Activated CD8-positive, alpha-beta memory T cell treated with anti-CD3 and anti-CD28 coated beads for 36 hours (primary cell): ENCODE results near the gene MAP3K14. TPM values are rescaled to one million over a fixed set of nuclear protein-coding genes. Genes with fewer than 3 reads are reported as not detected.

ENCODE experiments used
- CTCF ChIA-PET: fragments of 350-600 bp; sonication (Branson Sonifier 250); formaldehyde crosslinking; loops from one replicate; lab custom pipeline; 2021; ENCODE audit warnings: antibody characterized with exemption; lab: Charles Lee
- POLR2A ChIA-PET: fragments of 350-600 bp; sonication (Branson Sonifier 250); formaldehyde crosslinking; loops from one replicate; lab custom pipeline; 2021; ENCODE audit warnings: antibody characterized with exemption; lab: Charles Lee
- total RNA-seq, 2 experiments: library from RNA; stranded (reverse); gene quantifications; one replicate each; pipeline ENCODE4 v1.2.3, GENCODE V29; 2021

MAP3K14 gene
- total RNA-seq, 2 experiments from 2014 or later: 47.5 to 51.6 TPM

DNA sequence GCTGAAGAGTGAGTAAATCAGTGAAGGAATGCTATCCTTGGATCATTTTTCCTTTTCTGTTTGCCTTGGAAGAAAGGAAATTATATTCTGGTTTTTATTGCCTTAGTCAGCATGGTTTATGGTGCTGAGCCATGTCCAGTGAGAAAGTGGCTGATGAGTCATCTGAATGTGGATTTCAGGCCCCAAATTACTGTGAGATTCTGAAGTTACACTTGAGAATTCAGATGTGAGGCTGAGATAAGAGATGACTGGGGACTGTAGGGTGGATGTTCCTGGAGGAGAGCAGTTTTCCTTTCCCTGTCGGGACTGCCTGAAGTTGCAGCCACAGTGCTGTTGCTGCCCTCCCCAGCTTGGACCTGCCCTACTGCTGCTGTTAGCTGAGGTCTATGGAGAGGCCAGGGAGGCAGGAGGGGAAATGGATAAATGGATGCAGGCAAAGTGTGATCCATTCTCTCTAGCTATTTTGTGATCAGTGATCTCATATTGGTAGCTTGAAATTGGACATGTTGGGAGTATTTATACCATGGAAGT lies 4.2 kb upstream of the MAP3K14 start:
- ChIA-PET CTCF (interaction anchor here (1.5 to 3.0 kb wide), 2 partner anchors 14 to 64 kb away, joined by 3 to 12 read pairs; no protein-coding TSS in a partner anchor), POLR2A (no interaction called here)

DNA sequence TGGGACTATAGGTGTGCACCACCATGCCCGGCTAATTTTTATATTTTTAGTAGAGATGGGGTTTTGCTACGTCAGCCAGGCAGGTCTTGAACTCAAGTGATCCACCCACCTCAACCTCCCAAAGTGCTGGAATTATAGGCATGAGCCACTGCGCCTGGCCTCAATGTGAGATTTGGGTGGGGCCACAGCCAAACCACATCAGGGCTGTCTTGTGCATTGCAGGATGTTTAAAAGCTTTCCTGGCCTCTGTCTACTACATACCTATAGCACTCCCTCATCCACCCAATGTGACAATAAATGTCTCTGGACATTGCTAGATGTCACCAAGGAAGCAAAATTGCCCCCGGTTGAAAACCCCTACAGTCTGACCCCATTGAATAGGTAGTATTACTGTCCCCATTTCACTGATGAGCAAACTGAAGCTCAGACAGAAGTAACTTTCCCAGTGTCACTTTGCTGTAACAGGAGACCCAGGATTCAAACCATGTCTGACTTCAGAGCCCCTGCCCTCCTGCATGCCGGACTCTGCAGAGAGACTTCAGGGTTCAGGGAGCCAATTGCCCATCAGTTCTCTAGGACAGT lies 3.6 kb upstream of the MAP3K14 start:
- CTCF ChIA-PET: interaction anchor here (1.5 to 3.0 kb wide), 3 partner anchors 14 to 64 kb away, joined by 3 to 12 read pairs (median 4); no protein-coding TSS in a partner anchor
- POLR2A ChIA-PET: interaction anchor here (0.6 to 1.2 kb wide), 2 partner anchors 9 to 27 kb away, joined by 3 read pairs; no protein-coding TSS in a partner anchor

DNA sequence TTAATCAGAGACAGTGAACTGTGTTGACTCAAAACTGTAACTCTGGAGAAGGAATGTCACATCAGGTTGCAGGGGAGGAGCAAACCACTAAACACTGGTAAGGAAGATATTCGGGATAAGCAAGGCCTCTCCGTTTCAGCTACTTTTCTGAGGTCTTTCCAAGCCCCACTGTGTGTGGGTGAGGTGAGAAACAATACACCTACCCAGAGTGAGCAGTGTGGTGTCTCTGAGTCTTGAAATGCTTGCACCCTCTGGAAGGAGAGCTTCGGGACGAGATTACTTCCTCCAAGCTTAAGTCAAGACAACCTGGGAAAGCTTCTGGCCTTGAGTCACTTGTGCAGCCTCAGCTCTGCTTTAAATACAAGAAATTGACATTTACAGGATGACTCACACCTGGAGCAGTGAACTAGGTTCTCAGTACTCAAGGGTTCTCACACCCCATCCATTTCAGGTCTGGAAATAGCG lies 2.5 kb upstream of the MAP3K14 start:
- CTCF ChIA-PET: interaction anchor here (0.9 to 3.0 kb wide), 5 partner anchors 11 to 65 kb away, joined by 3 to 12 read pairs (median 4); no protein-coding TSS in a partner anchor
- POLR2A ChIA-PET: interaction anchor here (0.5 to 1.2 kb wide), 3 partner anchors 10 to 171 kb away, joined by 3 to 6 read pairs (median 4); partner anchors contain the start of gene HEXIM1

DNA sequence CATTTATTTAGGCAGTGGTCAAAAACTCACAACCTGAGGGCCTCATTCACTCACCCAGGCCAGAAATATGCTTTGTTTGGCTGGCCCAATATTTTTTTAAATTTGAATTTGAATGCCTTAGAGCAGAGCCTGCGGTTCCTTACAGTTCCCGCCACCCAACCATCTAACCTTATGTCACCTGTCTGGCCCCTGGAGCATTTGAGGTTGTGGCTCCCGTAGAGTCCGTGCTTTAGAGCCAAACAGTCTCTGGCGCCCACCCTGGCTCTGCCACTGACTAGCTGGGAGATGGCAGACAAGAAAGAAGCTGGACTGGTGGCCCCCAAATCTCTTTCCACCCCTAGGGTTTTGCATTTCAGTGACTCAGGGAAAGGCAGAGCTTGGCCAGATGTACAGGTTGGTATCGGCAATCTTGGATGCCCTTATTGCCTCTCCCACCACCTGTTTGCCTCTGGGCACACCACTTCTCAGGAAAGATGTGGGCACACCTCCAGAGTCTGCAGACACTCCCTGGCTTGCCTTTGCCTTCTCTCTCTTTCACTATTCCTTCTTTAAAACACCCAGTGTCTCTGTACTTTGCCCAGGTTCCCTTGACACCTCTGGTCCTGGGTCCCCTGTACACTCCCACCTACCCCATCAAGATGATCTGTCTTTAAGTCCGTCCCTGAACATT lies 1.9 kb upstream of the MAP3K14 start:
- POLR2A ChIA-PET: interaction anchor here (0.5 to 1.7 kb wide), 3 partner anchors 11 to 171 kb away, joined by 4 to 6 read pairs (median 6); partner anchors contain the start of gene HEXIM1
- CTCF ChIA-PET: interaction anchor here (0.9 to 3.0 kb wide), 6 partner anchors 11 to 66 kb away, joined by 3 to 12 read pairs (median 4); no protein-coding TSS in a partner anchor

DNA sequence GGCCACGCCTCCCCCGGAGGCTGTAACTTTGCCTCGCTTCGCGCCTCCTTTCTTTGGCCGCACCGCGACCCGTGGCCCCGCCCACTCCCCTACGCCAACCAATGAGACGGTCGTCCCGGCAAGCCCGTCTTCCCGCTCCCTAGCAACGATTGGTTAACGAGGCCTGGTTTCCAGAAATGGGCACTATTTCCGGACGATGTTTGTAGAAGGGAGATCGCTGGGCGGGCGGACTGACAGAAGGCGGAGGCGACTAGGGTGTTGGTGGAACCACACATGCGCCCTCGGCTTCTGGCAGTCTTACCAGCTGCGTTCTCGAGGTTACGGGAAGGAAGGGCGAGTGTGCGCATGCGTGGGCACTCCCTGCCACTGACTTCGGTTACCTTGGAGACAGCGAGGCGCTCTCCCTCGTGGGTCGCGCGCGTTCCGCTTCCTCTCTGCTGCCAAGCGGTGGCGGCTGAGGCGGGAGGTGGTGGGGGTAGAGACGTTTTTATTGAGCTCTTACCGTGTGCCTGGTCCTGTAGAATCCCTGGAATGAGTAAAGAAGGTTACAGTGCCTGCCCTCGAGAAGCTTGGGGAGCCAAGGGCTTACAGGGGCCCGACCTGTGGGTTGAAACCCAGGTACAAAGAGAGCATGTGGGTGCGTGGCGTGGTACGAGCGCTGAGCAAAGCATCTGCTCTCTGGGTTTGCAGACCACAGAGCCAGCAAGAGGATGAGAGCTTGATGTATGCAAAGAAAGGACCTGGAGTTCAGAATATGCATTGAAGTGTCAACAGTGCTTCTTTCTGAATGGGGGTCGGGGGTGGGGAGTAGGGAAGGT lies 500 bp upstream of the MAP3K14 start:
- POLR2A ChIA-PET: interaction anchor here (0.6 to 2.1 kb wide), 12 partner anchors 9 to 168 kb away, joined by 3 to 22 read pairs (median 4); no protein-coding TSS in a partner anchor
- CTCF ChIA-PET: interaction anchor here (0.6 to 2.4 kb wide), 19 partner anchors 9 to 182 kb away, joined by 3 to 11 read pairs (median 4); partner anchors contain the start of gene ACBD4

- ChIA-PET CTCF (interaction anchor here (0.6 to 3.2 kb wide), 8 partner anchors 8 to 155 kb away, joined by 3 to 14 read pairs (median 6); no protein-coding TSS in a partner anchor), POLR2A (interaction anchor here (0.5 to 2.1 kb wide), 7 partner anchors 9 to 182 kb away, joined by 3 to 22 read pairs (median 7); no protein-coding TSS in a partner anchor)
Measured at GRCh38 chr17:45315648-45316433, 979 bp downstream of the MAP3K14 start.

DNA sequence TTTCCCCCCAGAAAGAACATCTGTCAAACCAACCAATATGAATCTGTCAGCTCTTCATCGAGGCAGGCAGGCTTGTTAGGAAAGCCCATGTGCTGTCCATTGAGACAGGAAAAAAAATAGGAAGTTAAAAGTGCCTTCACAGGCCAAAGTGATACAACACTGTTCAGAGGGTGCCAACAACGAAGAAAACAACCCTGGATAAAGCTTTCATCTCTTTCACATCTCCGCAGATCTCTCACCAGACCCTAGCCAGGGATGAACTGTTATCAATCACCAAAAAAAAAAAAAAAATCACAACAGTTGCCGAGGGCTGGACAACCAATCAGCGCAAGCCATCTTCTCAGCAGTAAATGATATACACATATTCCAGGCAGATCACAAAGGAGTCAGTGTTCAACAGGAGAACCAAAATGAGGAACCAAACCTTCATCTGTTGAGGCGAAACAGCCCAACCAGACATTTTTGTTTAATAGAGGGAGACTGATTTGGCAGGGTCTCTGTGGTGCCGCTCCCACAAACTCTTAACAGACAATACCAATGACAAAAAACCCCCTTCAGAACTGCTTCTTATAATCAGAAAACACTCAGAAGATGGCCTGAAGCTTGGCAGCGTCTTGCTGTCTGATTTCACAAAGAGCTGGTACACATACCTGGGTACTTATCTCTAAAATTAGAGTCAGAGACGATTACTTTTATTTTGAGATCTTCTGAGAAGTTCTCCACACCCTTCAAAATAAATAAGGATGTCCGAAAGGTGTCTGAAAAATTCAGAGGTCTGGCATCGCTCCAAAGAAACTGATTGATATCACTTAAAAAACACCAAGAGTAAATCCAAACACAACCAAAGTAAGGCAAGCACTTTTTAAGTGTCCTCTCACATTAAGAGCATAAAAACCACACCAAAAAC lies 1.8 kb downstream of the MAP3K14 start:
- POLR2A ChIA-PET: interaction anchor here (0.7 to 1.9 kb wide), 8 partner anchors 8 to 153 kb away, joined by 3 to 14 read pairs (median 4); partner anchors contain the start of genes FMNL1 and HEXIM2
- CTCF ChIA-PET: interaction anchor here (1.1 to 3.2 kb wide), 4 partner anchors 12 to 86 kb away, joined by 3 to 14 read pairs (median 6); no protein-coding TSS in a partner anchor

DNA sequence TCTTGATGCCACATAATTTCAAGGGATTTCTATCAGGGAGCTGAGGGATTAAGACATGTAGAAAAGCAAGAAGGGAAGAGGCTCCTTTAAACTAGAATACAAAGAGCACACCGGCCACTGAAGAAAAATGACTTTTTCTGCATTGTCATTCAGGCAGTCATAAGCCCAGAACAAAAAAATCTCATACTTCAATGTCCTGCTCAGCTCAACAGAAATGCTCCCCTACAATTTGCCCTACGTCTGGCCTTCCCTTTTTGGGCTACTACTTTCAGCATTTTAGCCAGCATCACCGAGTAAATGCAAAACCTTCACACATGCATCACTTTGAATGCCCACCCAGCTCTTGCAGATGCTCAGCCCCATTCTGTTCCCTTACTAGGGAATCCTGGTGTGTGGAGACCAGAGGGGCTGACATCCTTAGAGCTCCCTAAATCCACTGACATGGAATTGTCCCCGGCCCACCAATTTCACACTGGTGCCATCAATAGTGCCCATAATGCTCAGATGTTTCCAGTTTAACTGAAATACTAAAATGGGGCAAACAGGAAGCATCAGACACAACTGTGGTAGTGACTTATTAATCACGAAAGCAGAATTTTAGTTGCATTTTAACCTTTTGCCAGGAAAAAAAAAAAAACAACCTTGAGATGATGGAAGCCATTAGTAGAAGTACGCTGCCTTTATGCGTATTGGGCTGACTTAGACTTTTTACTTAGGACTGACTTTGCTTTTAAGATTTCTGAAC lies 2.7 kb downstream of the MAP3K14 start:
- POLR2A ChIA-PET: interaction anchor here (0.7 to 3.0 kb wide), 9 partner anchors 7 to 1128 kb away, joined by 3 to 18 read pairs (median 4); partner anchors contain the start of genes FMNL1, HEXIM2 and TMUB2
- CTCF ChIA-PET: interaction anchor here (0.6 to 3.2 kb wide), 5 partner anchors 11 to 85 kb away, joined by 3 to 14 read pairs (median 6); no protein-coding TSS in a partner anchor

- POLR2A ChIA-PET: interaction anchor here (3.0 kb wide), 1 partner anchor 87 kb away, joined by 18 read pairs; no protein-coding TSS in a partner anchor
- CTCF ChIA-PET: interaction anchor here (1.1 to 3.2 kb wide), 5 partner anchors 10 to 85 kb away, joined by 3 to 14 read pairs (median 6); no protein-coding TSS in a partner anchor
Measured at GRCh38 chr17:45313421-45313771, 3.4 kb downstream of the MAP3K14 start.

DNA sequence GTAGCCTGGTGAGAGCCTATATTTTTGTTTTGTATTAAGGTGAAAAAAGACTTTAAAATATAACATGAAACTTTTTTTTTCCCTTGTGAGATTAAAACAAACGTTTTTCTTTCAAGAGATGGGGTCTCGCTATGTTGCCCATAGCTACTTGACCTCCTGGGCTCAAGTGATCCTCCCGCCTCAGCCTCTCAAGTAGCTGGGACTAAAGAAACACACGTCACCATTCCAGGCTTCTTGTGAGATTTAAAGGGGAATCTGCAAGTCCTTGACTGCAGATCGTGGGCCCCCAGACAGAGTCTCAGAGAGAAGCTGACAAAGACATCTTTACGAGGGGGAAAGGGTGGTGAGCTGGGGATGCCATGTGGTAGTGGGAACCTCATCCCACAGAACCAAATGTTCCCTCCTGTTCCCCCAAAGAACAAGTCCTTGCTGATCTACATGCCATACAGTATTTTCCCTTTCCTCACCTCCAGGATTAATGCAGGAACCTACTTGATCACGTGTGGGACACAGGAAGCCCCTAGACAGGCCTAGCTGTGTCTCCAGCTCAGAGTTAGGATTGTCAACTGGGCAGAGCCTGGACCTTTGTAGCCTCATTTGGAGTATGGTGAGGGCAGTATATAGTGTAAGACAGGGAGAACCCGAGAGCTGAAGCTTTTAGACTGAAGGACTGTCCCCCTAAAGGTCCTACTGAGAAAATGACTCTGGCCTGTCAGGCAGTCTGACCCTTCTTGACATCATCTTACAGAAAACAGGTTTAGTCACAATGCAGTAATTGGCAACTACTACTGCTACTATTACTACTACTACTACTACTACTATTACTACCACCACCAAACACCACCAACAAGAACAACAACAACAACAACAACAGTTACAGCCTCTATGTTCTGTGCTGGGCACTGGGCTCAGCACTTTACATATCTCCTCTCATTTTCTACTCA lies 4.1 kb downstream of the MAP3K14 start:
- ChIA-PET CTCF (interaction anchor here (0.9 to 2.5 kb wide), 9 partner anchors 10 to 93 kb away, joined by 4 to 16 read pairs (median 4); no protein-coding TSS in a partner anchor), POLR2A (interaction anchor here (1.0 to 3.0 kb wide), 9 partner anchors 10 to 152 kb away, joined by 3 to 18 read pairs (median 6); partner anchors contain the start of gene FMNL1)

- ChIA-PET POLR2A (interaction anchor here (0.5 to 3.0 kb wide), 10 partner anchors 9 to 151 kb away, joined by 3 to 18 read pairs (median 6); partner anchors contain the start of gene FMNL1), CTCF (interaction anchor here (0.7 to 2.5 kb wide), 15 partner anchors 9 to 92 kb away, joined by 3 to 16 read pairs (median 4); no protein-coding TSS in a partner anchor)
Measured at GRCh38 chr17:45311760-45312476, 4.9 kb downstream of the MAP3K14 start.

GRCh38 chr17:45311401-45311759 lies 5.4 kb downstream of the MAP3K14 start:
- POLR2A ChIA-PET: interaction anchor here (0.5 to 3.0 kb wide), 7 partner anchors 9 to 90 kb away, joined by 3 to 18 read pairs (median 4); partner anchors contain the start of gene FMNL1
- CTCF ChIA-PET: interaction anchor here (0.7 to 2.5 kb wide), 10 partner anchors 11 to 92 kb away, joined by 3 to 16 read pairs (median 4); no protein-coding TSS in a partner anchor
